ENCODE results near the gene GATAD2A. TPM values are rescaled to one million over a fixed set of nuclear protein-coding genes. Genes with fewer than 3 reads are reported as not detected.

Gene GATAD2A
- total and polyA plus RNA-seq, 9 of the 15 experiments (the other 6 are each of a cell fraction or from before 2014, with no cell fraction given), result 2.4 to 226 (median 44.2) TPM

DNA sequence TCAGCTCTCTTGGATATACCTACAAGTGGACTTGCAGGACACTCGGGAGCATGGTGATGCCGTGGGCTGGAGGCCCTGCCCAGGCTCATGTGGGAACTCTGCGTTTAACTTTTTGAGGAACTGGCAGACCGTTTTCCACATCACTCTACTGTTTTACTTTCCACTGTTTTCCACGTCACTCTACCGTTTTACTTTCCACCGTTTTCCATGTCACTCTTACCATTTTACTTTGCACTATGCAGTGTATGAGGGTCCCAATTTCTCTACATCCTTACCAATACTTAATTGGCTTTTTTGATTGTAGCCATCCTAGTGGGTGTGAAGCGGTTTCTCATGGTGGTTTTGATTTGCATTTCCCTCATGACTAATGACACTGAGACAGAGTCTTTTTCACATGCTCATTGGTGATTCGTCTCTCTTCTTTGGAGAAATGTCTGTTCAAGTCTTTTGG lies 40.5 kb downstream of the GATAD2A start (continued):
- TF ChIP-seq REST (IDR thresholded peaks at IDR 0.05; ENCODE audit: borderline replicate concordance) (no peak), REST (CRISPR knock-in tag; IDR thresholded peaks at IDR 0.05; ENCODE audit: low read depth) (no peak), RUNX1 (IDR thresholded peaks at IDR 0.05; ENCODE audit: low read depth) (no peak), ZNF436 (CRISPR knock-in tag; IDR thresholded peaks at IDR 0.05) (no peak)
- TF ChIP-seq, protein P1, sequence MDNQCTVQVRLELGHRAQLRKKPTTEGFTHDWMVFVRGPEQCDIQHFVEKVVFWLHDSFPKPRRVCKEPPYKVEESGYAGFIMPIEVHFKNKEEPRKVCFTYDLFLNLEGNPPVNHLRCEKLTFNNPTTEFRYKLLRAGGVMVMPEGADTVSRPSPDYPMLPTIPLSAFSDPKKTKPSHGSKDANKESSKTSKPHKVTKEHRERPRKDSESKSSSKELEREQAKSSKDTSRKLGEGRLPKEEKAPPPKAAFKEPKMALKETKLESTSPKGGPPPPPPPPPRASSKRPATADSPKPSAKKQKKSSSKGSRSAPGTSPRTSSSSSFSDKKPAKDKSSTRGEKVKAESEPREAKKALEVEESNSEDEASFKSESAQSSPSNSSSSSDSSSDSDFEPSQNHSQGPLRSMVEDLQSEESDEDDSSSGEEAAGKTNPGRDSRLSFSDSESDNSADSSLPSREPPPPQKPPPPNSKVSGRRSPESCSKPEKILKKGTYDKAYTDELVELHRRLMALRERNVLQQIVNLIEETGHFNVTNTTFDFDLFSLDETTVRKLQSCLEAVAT (IDR thresholded peaks at IDR 0.05), result 0 out of 4 replicates have a peak, but pooled peaks of 1 of the 2 experiments have one; percentile 25
